Measurements from ENCODE around the gene POLD2. TPM values are rescaled to one million over a fixed set of nuclear protein-coding genes. Genes with fewer than 3 reads are reported as not detected.

Gene POLD2
- total RNA-seq, 1 donor from 2014 or later = 44.4 TPM

GRCh38 chr7:44101303-44101965, 21.9 kb downstream of the POLD2 start:
- no peak for DNase-seq

- no peak for DNase-seq
Measured at GRCh38 chr7:44100458-44101302, 22.7 kb downstream of the POLD2 start.

- DNase-seq = no peak
Measured at GRCh38 chr7:44099669-44100068, 23.7 kb downstream of the POLD2 start.

GRCh38 chr7:44098092-44099068, 25.0 kb downstream of the POLD2 start:
- DNase-seq = no peak

- no peak for DNase-seq
Measured at GRCh38 chr7:44097064-44097932, 26.1 kb downstream of the POLD2 start.

GRCh38 chr7:44096326-44096881, 26.9 kb downstream of the POLD2 start:
- no peak for DNase-seq

- no peak for DNase-seq
Measured at GRCh38 chr7:44095781-44096180, 27.6 kb downstream of the POLD2 start.

DNA sequence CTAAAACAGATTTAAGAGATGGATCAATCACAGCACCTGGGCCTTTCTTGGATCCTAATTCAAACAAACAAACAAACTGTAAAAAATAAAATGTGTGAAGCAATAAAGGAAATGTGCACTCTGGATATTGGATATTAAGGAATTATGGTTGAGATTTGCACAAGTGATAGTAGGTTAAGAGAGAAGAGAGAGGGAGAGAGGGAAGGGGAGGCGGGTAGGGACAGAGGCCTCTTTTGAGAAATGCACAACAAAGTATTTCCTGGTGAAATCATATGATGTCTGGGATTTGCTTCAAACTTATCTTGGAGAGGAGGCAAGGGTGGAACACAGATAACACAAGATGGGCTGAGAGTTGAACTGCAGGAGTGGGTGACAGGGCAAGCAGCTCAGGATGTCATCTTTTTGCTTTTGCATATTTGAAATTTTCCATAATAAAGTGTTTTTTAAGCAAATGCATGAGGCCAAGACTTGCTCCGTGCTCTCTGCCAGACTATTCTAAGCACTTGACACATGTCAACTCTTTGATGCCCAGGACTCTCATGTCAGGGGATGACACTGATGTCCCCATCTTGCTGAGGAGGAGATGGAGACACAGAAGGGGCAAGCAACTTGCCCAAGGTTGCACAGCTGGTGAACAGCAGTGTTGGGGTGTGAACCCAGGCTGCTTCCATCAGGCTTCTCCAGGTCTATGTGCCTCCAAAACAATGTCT, 28.3 kb downstream of the POLD2 start:
- no peak for DNase-seq

GRCh38 chr7:44094365-44094764, 29.0 kb downstream of the POLD2 start:
- no peak for DNase-seq

DNA sequence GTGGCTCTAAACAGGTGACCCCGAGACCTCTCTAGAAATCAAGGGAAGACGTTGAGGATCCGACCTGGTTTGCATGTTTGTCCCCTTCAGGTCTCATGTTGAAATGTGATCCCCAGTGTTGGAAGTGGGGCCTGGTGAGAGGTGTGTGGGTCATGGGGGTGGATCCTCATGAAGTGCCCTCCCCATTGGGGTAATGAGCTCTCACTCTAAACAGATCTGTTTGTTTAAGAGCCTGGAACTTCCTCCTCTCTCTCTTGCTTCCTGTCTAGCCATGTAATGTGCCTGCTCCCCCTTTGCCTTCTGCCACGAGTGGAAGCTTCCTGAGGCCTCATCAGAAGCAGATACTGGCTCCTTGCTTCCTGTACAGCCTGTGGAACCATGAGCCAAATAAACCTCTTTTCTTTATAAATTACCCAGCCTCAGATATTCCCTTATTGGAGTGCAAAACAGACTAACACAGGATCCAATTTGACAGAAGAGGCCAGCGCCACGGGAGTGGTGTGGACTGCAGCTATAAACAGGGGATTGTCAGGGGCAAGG, 30.2 kb downstream of the POLD2 start:
- no peak for DNase-seq

DNA sequence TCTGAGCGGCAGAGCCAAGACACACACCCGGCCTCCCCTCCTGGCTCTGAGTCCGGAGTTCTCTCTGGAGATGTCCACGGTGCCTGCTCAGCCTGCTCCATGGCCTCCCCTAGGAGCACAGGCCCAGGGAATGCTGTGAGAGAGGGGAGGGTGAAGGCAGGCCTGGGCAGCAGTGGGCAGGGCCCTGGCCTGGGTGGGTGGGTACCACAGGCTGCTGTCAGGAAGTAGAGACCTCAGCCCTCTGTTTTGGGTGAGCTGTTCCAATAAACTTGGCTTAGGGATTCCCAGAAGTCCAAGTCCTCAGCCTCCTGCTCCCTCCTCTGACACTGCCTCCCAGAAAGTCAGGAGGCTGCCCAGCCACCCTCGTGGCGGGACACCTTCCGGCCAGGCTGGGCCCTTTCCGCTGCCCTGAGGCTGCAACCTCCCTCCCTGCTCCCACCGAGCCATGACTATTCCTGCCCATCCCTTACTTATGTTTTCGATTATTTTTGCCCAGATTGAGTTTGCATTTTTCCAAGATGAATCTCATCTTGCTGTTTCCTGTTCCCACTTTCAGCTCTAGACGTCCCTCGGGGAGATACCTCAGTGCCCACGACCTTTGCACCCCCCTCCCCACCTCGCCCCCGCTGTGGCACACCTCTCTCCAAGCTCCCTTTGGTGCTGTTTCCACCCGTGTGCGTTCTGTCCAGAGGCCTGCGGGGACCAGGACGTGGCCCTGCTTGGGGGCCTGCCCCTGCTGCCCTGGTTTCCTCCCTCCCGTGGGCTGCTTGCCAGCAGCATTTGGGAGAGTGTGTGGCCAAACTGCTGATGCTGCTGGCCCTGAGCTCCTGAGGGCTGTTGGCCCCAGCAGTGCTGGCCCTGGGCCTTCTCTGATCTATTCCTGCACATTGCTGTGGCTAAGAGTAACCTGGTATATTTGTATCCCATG, 35.2 kb downstream of the POLD2 start:
- peak; percentile 46 for DNase-seq

DNA sequence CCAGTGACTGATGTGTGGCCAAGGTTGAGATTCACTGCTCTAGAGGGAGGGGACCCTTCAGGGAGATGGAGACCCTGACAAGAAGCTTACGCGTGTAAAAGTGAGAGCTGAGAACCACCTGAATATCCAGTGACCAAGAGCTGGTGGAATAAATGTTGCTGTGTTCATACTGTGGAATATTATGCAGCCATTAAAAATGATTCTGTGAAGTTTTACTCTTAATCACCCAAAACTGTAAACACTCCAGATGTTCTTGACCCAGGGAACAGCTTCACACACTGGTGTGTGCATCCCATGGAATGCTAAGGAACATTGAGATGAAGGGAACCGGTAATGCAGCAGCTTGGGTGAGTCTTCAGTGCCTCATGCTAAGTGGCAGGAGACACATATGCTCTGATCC, 36.7 kb downstream of the POLD2 start:
- no peak for DNase-seq

GRCh38 chr7:44085546-44085945, 37.8 kb downstream of the POLD2 start:
- DNase-seq = no peak

GRCh38 chr7:44084701-44085100, 38.6 kb downstream of the POLD2 start:
- no peak for DNase-seq

DNA sequence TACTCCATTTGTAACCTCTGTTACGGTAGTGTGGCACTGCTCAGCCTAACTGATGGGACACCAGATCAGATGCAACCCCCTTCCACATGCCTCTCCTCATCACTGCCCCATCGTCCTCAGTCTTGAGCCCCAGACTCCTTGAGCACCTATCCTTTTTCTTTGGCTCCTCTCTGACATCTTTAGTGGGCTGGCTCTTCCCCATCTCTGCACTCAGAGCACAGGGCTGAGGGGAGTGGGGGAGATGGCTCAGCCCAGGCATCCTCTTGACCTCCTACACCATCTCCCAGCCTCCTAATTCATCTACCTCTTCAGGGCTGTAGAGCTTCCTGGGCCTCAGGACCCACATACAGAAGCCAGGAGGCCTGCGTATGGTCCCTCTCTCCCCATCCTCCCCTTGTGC, 39.6 kb downstream of the POLD2 start:
- no peak for DNase-seq

- peak; percentile 99 for DNase-seq
Measured at GRCh38 chr7:44082541-44083207, 40.7 kb downstream of the POLD2 start.

- no peak for DNase-seq
Measured at GRCh38 chr7:44081266-44081748, 42.0 kb downstream of the POLD2 start.

GRCh38 chr7:44080686-44081265, 42.6 kb downstream of the POLD2 start:
- DNase-seq = no peak

Measured in dermis blood vessel endothelial cell (primary cell).